Mammary epithelial cell (primary cell): Measurements from ENCODE around the gene BEND6.

Experiments
- EZH2 ChIP-seq: IDR thresholded peaks from 2 replicates; pipeline ENCODE4 v1.6.1; 2012; ENCODE audit warnings: low read length, inconsistent platforms, borderline replicate concordance
- TF ChIP-seq, protein P1 (sequence below), 2 donors: IDR thresholded peaks in 1 of 2; conservative IDR thresholded peaks in 1 of 2; 2 replicates each; pipeline ENCODE4 v1.5.1; 2011 to 2012; ENCODE audit warnings: inconsistent platforms in 2 of 2, low read length in 2 of 2, mild to moderate bottlenecking in 2 of 2, control low read depth in 1 of 2, low read depth in 1 of 2; ENCODE audit not compliant: insufficient read depth in 1 of 2; ENCODE audit errors: extremely low read depth in 1 of 2

DNA sequence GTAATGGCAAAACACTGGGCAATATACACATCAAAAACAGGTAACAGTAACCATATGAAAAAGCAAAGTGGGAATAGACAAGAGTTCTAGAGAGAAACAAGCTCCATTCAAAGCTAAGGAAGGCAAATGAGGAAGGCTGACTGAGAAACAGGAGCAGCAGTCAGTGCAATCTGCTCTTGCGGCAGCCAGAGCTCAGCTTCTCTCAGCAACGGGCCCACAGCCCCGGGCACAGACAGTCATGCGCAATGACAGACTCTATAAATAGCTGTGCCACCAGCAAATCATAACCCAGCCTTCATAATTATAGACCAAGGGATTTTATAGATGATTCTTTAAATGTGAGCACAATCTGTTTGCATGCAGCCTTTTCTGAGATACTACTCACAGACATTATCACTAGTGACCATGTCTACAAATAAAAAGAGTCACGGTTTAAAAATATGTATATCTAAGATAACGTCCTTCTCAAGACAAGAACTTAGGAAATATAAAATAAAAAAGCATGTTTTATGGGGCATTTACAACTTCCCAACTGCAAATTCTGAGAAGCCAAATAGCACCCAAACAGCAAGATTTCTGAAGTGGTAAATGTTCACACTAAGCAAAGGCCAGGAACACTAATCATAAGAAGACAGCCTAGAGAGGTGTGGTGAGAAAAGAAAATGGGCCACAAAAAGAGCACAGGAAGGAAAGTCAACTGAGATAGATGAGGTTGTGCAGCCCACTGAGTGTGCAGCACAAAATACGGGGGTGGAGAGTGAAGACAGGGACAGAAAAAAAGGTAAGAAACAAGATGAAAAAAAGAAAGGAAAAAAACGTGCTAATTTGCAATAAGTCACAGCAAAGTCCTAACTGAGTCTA is 39.9 kb upstream of the BEND6 start:
- TF ChIP-seq, protein P1, sequence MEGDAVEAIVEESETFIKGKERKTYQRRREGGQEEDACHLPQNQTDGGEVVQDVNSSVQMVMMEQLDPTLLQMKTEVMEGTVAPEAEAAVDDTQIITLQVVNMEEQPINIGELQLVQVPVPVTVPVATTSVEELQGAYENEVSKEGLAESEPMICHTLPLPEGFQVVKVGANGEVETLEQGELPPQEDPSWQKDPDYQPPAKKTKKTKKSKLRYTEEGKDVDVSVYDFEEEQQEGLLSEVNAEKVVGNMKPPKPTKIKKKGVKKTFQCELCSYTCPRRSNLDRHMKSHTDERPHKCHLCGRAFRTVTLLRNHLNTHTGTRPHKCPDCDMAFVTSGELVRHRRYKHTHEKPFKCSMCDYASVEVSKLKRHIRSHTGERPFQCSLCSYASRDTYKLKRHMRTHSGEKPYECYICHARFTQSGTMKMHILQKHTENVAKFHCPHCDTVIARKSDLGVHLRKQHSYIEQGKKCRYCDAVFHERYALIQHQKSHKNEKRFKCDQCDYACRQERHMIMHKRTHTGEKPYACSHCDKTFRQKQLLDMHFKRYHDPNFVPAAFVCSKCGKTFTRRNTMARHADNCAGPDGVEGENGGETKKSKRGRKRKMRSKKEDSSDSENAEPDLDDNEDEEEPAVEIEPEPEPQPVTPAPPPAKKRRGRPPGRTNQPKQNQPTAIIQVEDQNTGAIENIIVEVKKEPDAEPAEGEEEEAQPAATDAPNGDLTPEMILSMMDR (conservative IDR thresholded peaks at IDR 0.05 in 1 of 2, IDR thresholded peaks at IDR 0.05 in 1 of 2; ENCODE audit: extremely low read depth in 1 of 2, insufficient read depth in 1 of 2, low read depth in 1 of 2, low read length in 2 of 2) = no peak
- no peak for TF ChIP-seq EZH2
